SK-N-SH (cell line): ENCODE measurements around the gene PTRH2. TPM values are rescaled to one million over a fixed set of nuclear protein-coding genes. Genes with fewer than 3 reads are reported as not detected.

ENCODE experiments used
- CTCF ChIA-PET: fragments of 300-600, 350-600 bp; formaldehyde crosslinking; extraction: SDS; loops from one replicate; lab custom pipeline; 2021; lab: Yijun Ruan, JAX
- POLR2A ChIA-PET: fragments of 350-600 bp; sonication (Branson Sonifier 250); formaldehyde crosslinking; extraction: SDS; loops from one replicate; lab custom pipeline; 2020; ENCODE audit warnings: antibody characterized with exemption, inconsistent platforms; lab: Yijun Ruan, JAX
- DNase-seq: peaks from one replicate; pipeline ENCODE4 v3.0.0; 2012
- H2AFZ ChIP-seq: fragments of 200-600 bp; sonication (generic); 2 replicates; pipeline ENCODE4 v1.8.1; 2016; ENCODE audit warnings: antibody characterized with exemption, mild to moderate bottlenecking, low read depth
- H3F3A ChIP-seq: fragments of 200-600 bp; sonication (generic); replicated peaks from 2 replicates; pipeline ENCODE3; 2016; ENCODE audit warnings: antibody characterized with exemption, mild to moderate bottlenecking; ENCODE audit not compliant: insufficient read depth
- H3K27ac ChIP-seq, 2 experiments: fragments of 200-500 bp in 1 of 2; fragments of 200-600 bp in 1 of 2; sonication (Bioruptor generic) in 1 of 2; sonication (generic), shearing (Covaris generic) in 1 of 2; 2 replicates each; pipeline versions ENCODE4 v1.5.1 to v1.6.1; 2014 to 2016; ENCODE audit warnings: low read depth in 2 of 2, inconsistent platforms in 1 of 2, low read length in 1 of 2, mild to moderate bottlenecking in 1 of 2, mixed read lengths in 1 of 2
- H3K27me3 ChIP-seq: fragments of 200-600 bp; sonication (generic), shearing (Covaris generic); 2 replicates; pipeline ENCODE4 v1.6.1; 2016; ENCODE audit warnings: mixed run types; ENCODE audit not compliant: insufficient read depth
- H3K36me3 ChIP-seq, 2 experiments: fragments of 200-500 bp in 1 of 2; fragments of 200-600 bp in 1 of 2; sonication (Bioruptor generic) in 1 of 2; sonication (generic) in 1 of 2; replicated peaks in 1 of 2; 2 replicates each; pipeline versions ENCODE3 to v1.5.1; 2014 to 2016; ENCODE audit warnings: low read length in 1 of 2, mild to moderate bottlenecking in 1 of 2; ENCODE audit not compliant: insufficient read depth in 2 of 2, control insufficient read depth in 1 of 2
- H3K4me1 ChIP-seq, 2 experiments: fragments of 200-500 bp in 1 of 2; fragments of 200-600 bp in 1 of 2; sonication (Bioruptor generic) in 1 of 2; sonication (generic), shearing (Covaris generic) in 1 of 2; 2 replicates each; pipeline versions ENCODE4 v1.5.1 to v1.6.1; 2014 to 2016; ENCODE audit warnings: low read depth in 1 of 2, low read length in 1 of 2, mixed run types in 1 of 2; ENCODE audit not compliant: insufficient read depth in 2 of 2, control insufficient read depth in 1 of 2
- H3K4me2 ChIP-seq: fragments of 200-600 bp; sonication (generic), shearing (Covaris generic); 2 replicates; pipeline ENCODE4 v1.6.1; 2017; ENCODE audit warnings: mixed run types
- H3K4me3 ChIP-seq, 2 experiments: fragments of 200-500 bp in 1 of 2; fragments of 200-600 bp in 1 of 2; sonication (Bioruptor generic) in 1 of 2; sonication (generic), shearing (Covaris generic) in 1 of 2; 2 replicates each; pipeline versions ENCODE4 v1.5.1 to v1.8.1; 2014 to 2016; ENCODE audit warnings: low read depth in 2 of 2, inconsistent platforms in 1 of 2, low read length in 1 of 2, mild to moderate bottlenecking in 1 of 2, mixed read lengths in 1 of 2, moderate library complexity in 1 of 2
- H3K79me2 ChIP-seq: fragments of 200-600 bp; sonication (generic); 2 replicates; pipeline ENCODE4 v1.8.1; 2017; ENCODE audit warnings: mild to moderate bottlenecking; ENCODE audit not compliant: insufficient read depth
- H3K9ac ChIP-seq: fragments of 200-600 bp; sonication (generic); 2 replicates; pipeline ENCODE4 v1.6.1; 2017; ENCODE audit warnings: mixed run types
- H3K9me2 ChIP-seq: fragments of 200-600 bp; sonication (generic); 2 replicates; pipeline ENCODE4 v1.6.1; 2017; ENCODE audit warnings: mixed run types
- H3K9me3 ChIP-seq: fragments of 200-600 bp; sonication (generic); 2 replicates; pipeline ENCODE4 v1.6.1; 2017; ENCODE audit warnings: mixed run types, mild to moderate bottlenecking, moderate library complexity
- H4K20me1 ChIP-seq: fragments of 200-600 bp; sonication (generic); 2 replicates; pipeline ENCODE4 v1.6.1; 2017; ENCODE audit warnings: mild to moderate bottlenecking, mixed run types; ENCODE audit not compliant: insufficient read depth
- CHD2 ChIP-seq: fragments of 150-350 bp; IDR thresholded peaks from 2 replicates; pipeline ENCODE4 v1.6.1; 2018; ENCODE audit warnings: low read length; ENCODE audit not compliant: partially characterized antibody
- EP300 ChIP-seq, 2 experiments: IDR thresholded peaks; 2 replicates each; pipeline versions ENCODE4 v1.4.0 to v1.6.1; 2012; ENCODE audit warnings: borderline replicate concordance in 1 of 2, low read depth in 1 of 2, low read length in 1 of 2
- EZH2phosphoT487 ChIP-seq: fragments of 200-600 bp; sonication (generic); IDR thresholded peaks from 2 replicates; pipeline ENCODE4 v1.6.1; 2017; ENCODE audit warnings: low read depth, mixed run types, mild to moderate bottlenecking, antibody characterized with exemption, moderate library complexity, borderline replicate concordance
- FOSL2 ChIP-seq: IDR thresholded peaks from 2 replicates; pipeline ENCODE4 v1.4.0; 2012; ENCODE audit warnings: low read depth, mild to moderate bottlenecking, moderate library complexity, borderline replicate concordance
- FOXJ3 ChIP-seq: sonication (generic); formaldehyde crosslinking; IDR thresholded peaks from 2 replicates; pipeline ENCODE4 v1.5.1; 2020; ENCODE audit warnings: mild to moderate bottlenecking, missing genetic modification reagents
- FOXM1 ChIP-seq: IDR thresholded peaks from 2 replicates; pipeline ENCODE4 v1.4.0; 2012; ENCODE audit warnings: low read depth, mild to moderate bottlenecking
- GABPA ChIP-seq: IDR thresholded peaks from 2 replicates; pipeline ENCODE4 v1.4.0; 2012; ENCODE audit warnings: low read depth, mild to moderate bottlenecking
- GATA2 ChIP-seq: sonication (generic); formaldehyde crosslinking; IDR thresholded peaks from 2 replicates; pipeline ENCODE4 v1.5.0; 2020; ENCODE audit warnings: mild to moderate bottlenecking, missing genetic modification reagents
- IRF3 ChIP-seq: fragments of 150-350 bp; IDR thresholded peaks from 2 replicates; pipeline ENCODE4 v1.6.1; 2016; ENCODE audit warnings: mild to moderate bottlenecking, low read depth, low read length
- JUND ChIP-seq: IDR thresholded peaks from 2 replicates; pipeline ENCODE4 v1.4.0; 2012
- POLR2AphosphoS5 ChIP-seq: IDR thresholded peaks from 2 replicates; pipeline ENCODE4 v1.6.1; 2012; ENCODE audit warnings: low read depth, low read length
- RAD21 ChIP-seq: IDR thresholded peaks from 2 replicates; pipeline ENCODE4 v1.6.1; 2012; ENCODE audit warnings: mild to moderate bottlenecking, low read length
- SMC3 ChIP-seq: IDR thresholded peaks from 2 replicates; pipeline ENCODE4 v1.6.1; 2012; ENCODE audit warnings: low read depth, low read length, improper control_type of control experiment
- YY1 ChIP-seq: IDR thresholded peaks from 2 replicates; pipeline ENCODE4 v1.4.0; 2012; ENCODE audit warnings: low read depth, mild to moderate bottlenecking
- WGBS: methylation state at CpG from one replicate; pipeline ENCODE4 v1.1.6; 2017; ENCODE audit warnings: low lambda C conversion rate; 5-methylcytosine and 5-hydroxymethylcytosine counted together
- polyA plus RNA-seq, 3 experiments: library from polyadenylated mRNA; depleted of rRNA; stranded (reverse); fragments of >200 nt; gene quantifications; 2 replicates each; pipeline ENCODE4 v1.2.3, GENCODE V29; 2012
- TF ChIP-seq, protein P1 (sequence below): IDR thresholded peaks from 2 replicates; pipeline ENCODE4 v1.4.0; 2012; ENCODE audit warnings: low read depth
- TF ChIP-seq, protein P2 (sequence below): fragments of 200-600 bp; sonication (generic); IDR thresholded peaks from 2 replicates; pipeline ENCODE4 v1.6.1; 2017; ENCODE audit warnings: antibody characterized with exemption, mild to moderate bottlenecking, moderate library complexity
- TF ChIP-seq, protein P3 (sequence below): IDR thresholded peaks from 2 replicates; pipeline ENCODE4 v1.4.0; 2012; ENCODE audit warnings: low read depth, borderline replicate concordance
- TF ChIP-seq, protein P4 (sequence below): IDR thresholded peaks from 2 replicates; pipeline ENCODE4 v1.4.0; 2012; ENCODE audit warnings: low read depth, borderline replicate concordance

PTRH2 gene
- polyA plus RNA-seq, 1 of the 3 experiments (the other 2 are of a cell fraction) = 101 TPM

DNA sequence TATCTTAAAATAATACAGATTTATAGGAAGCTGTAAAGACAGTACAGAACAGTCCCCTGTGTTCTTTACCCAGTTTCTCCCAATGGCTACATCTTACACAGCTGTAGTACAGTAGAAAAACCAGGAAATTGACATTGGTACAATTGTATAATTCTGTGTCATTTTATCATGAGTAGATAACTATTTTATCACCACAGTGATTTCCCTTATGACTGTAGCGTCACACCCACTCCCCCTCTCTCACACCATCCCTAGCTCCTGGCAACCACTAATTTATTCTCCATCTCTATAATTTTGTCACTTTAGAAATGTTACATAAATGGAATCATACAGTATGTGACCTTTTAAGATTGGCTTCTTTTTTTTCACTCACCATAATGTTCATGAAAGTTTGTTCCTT is 56.6 kb downstream of the PTRH2 start:
- TF ChIP-seq, protein P1, sequence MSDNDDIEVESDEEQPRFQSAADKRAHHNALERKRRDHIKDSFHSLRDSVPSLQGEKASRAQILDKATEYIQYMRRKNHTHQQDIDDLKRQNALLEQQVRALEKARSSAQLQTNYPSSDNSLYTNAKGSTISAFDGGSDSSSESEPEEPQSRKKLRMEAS = no peak
- TF ChIP-seq POLR2AphosphoS5 (no peak), EP300 (IDR thresholded peaks at IDR 0.05; ENCODE audit: borderline replicate concordance in 1 of 2, low read depth in 1 of 2, low read length in 1 of 2) (no peak), FOXJ3 (no peak), GATA2 (CRISPR knock-in tag) (no peak), IRF3 (no peak), EZH2phosphoT487 (no peak), RAD21 (no peak), YY1 (no peak), JUND (no peak), CHD2 (no peak), SMC3 (no peak), GABPA (no peak), FOXM1 (no peak), FOSL2 (no peak)
- TF ChIP-seq, protein P2, sequence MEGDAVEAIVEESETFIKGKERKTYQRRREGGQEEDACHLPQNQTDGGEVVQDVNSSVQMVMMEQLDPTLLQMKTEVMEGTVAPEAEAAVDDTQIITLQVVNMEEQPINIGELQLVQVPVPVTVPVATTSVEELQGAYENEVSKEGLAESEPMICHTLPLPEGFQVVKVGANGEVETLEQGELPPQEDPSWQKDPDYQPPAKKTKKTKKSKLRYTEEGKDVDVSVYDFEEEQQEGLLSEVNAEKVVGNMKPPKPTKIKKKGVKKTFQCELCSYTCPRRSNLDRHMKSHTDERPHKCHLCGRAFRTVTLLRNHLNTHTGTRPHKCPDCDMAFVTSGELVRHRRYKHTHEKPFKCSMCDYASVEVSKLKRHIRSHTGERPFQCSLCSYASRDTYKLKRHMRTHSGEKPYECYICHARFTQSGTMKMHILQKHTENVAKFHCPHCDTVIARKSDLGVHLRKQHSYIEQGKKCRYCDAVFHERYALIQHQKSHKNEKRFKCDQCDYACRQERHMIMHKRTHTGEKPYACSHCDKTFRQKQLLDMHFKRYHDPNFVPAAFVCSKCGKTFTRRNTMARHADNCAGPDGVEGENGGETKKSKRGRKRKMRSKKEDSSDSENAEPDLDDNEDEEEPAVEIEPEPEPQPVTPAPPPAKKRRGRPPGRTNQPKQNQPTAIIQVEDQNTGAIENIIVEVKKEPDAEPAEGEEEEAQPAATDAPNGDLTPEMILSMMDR = no peak
- TF ChIP-seq, protein P3, sequence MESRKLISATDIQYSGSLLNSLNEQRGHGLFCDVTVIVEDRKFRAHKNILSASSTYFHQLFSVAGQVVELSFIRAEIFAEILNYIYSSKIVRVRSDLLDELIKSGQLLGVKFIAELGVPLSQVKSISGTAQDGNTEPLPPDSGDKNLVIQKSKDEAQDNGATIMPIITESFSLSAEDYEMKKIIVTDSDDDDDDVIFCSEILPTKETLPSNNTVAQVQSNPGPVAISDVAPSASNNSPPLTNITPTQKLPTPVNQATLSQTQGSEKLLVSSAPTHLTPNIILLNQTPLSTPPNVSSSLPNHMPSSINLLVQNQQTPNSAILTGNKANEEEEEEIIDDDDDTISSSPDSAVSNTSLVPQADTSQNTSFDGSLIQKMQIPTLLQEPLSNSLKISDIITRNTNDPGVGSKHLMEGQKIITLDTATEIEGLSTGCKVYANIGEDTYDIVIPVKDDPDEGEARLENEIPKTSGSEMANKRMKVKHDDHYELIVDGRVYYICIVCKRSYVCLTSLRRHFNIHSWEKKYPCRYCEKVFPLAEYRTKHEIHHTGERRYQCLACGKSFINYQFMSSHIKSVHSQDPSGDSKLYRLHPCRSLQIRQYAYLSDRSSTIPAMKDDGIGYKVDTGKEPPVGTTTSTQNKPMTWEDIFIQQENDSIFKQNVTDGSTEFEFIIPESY = no peak
- TF ChIP-seq, protein P4, sequence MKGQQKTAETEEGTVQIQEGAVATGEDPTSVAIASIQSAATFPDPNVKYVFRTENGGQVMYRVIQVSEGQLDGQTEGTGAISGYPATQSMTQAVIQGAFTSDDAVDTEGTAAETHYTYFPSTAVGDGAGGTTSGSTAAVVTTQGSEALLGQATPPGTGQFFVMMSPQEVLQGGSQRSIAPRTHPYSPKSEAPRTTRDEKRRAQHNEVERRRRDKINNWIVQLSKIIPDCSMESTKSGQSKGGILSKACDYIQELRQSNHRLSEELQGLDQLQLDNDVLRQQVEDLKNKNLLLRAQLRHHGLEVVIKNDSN = no peak
- 100% methylated on average over 1 of the region's 1 CpG for WGBS
- Histone ChIP-seq H3K36me3 (peaks cover 85 to 98% of the 10 kb centered on the region in 2 experiments), H3K9me3 (peaks cover 22% of the 10 kb centered on the region), H3K9me2 (no peaks in the 10 kb centered on the region), H4K20me1 (peaks cover 52% of the 10 kb centered on the region), H3K27me3 (no peaks in the 10 kb centered on the region), H3K4me1 (no peaks in the 10 kb centered on the region), H3K4me3 (no peak overlapping the region), H3F3A (peaks cover 37% of the 10 kb centered on the region), H3K79me2 (peaks cover 100% of the 10 kb centered on the region), H3K9ac (no peak overlapping the region), H3K4me2 (no peak overlapping the region), H2AFZ (no peak overlapping the region), H3K27ac (no peak overlapping the region)
- POLR2A ChIA-PET = no interaction called here
- DNase-seq = no peak
- CTCF ChIA-PET = interaction anchor here (1.1 to 1.8 kb wide), 4 partner anchors 9 to 29 kb away, joined by 3 to 4 read pairs (median 3); no protein-coding TSS in a partner anchor
